IPS-11a (cell line): ENCODE measurements around the gene AHRR.
"Not testable (repeated sequence)": the region's sequence is repeated elsewhere in the genome, so short reads cannot be mapped to it uniquely, and the experiment has no call there.

ENCODE experiments used
- H3K4me3 ChIP-seq: one replicate; pipeline ENCODE4 v1.5.1; 2013; ENCODE audit warnings: low read depth, low read length, control low read depth

AHRR gene

GRCh38 chr5:484556-484955 is 163.0 kb downstream of the AHRR start:
- no peak overlapping the region for H3K4me3 ChIP-seq

GRCh38 chr5:485113-485945 is 163.8 kb downstream of the AHRR start:
- no peak overlapping the region for H3K4me3 ChIP-seq

- H3K4me3 ChIP-seq = no peak overlapping the region
Observed at GRCh38 chr5:485946-486491, 164.5 kb downstream of the AHRR start.

- H3K4me3 ChIP-seq = not testable (repeated sequence)
Observed at GRCh38 chr5:486597-486996, 165.1 kb downstream of the AHRR start.
